Stimulated activated effector memory CD8-positive, alpha-beta T cell treated with anti-CD3 and anti-CD28 coated beads, Interleukin-12 subunit alpha, Interleukin-12 subunit beta, amount 100 ng/mL, for 72 hours (primary cell): ENCODE results near the gene SFMBT2.

Experiments
- ATAC-seq: fragments of 150-1000 bp; cut with Tn5 transposase; 2 replicates; pipeline ENCODE4 v1.10.0; 2021
- DNase-seq, 2 donors: peaks; one replicate each; pipeline ENCODE4 v3.0.0; 2021 to 2022; ENCODE audit warnings: low spot score in 2 of 2
- H3K27ac Mint-ChIP-seq: one replicate; pipeline ENCODE4 v1.8.0; 2022; ENCODE audit warnings: mild to moderate bottlenecking, mixed read lengths
- H3K36me3 Mint-ChIP-seq: one replicate; pipeline ENCODE4 v1.8.0; 2022; ENCODE audit warnings: mild to moderate bottlenecking, mixed read lengths
- H3K4me1 Mint-ChIP-seq: one replicate; pipeline ENCODE4 v1.8.0; 2022; ENCODE audit warnings: mixed read lengths
- H3K4me3 Mint-ChIP-seq: one replicate; pipeline ENCODE4 v1.8.0; 2022; ENCODE audit warnings: mild to moderate bottlenecking, mixed read lengths
- H3K9me3 Mint-ChIP-seq: one replicate; pipeline ENCODE4 v1.8.0; 2022; ENCODE audit warnings: mixed read lengths

SFMBT2 gene

DNA sequence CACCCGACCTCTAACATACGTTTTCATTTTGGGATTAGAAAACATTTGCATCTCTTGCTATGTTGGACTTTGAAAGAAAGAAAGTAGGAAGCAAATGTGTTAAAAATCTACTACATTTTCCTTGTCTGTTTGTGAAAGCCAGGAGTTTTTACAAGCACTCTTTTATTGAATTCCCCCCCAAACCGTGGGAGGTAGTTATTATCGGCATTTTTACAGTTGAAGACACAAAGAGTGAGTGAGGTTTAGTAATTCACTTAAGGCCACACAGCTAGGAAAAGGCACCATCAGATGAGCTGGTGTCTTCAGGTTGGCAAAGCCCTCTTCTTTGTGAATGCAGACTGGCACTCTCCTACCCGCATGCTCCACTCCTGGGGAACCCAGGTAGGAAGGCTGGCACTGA, 23.5 kb upstream of the SFMBT2 start:
- Mint-ChIP-seq H3K4me3 (no peak overlapping the region), H3K27ac (no peak overlapping the region), H3K36me3 (no peaks in the 10 kb centered on the region), H3K9me3 (no peaks in the 10 kb centered on the region), H3K4me1 (no peaks in the 10 kb centered on the region)
- ATAC-seq (no peak), DNase-seq (no peak)

GRCh38 chr10:7433861-7434260, 23.0 kb upstream of the SFMBT2 start:
- ATAC-seq (no peak), DNase-seq (no peak)
- Mint-ChIP-seq H3K27ac (no peak overlapping the region), H3K9me3 (no peaks in the 10 kb centered on the region), H3K4me1 (no peaks in the 10 kb centered on the region), H3K36me3 (no peaks in the 10 kb centered on the region), H3K4me3 (no peak overlapping the region)

GRCh38 chr10:7432884-7433726, 22.3 kb upstream of the SFMBT2 start:
- no peak for ATAC-seq
- Mint-ChIP-seq H3K36me3 (no peaks in the 10 kb centered on the region), H3K4me3 (no peak overlapping the region), H3K27ac (no peak overlapping the region), H3K9me3 (no peaks in the 10 kb centered on the region), H3K4me1 (no peaks in the 10 kb centered on the region)
- no peak for DNase-seq

GRCh38 chr10:7428673-7429350, 18.0 kb upstream of the SFMBT2 start:
- H3K4me1 Mint-ChIP-seq, result peaks cover 10% of the 10 kb centered on the region
- no peak overlapping the region for H3K27ac Mint-ChIP-seq
- no peak overlapping the region for H3K4me3 Mint-ChIP-seq
- H3K9me3 Mint-ChIP-seq, result no peaks in the 10 kb centered on the region
- ATAC-seq (no peak), DNase-seq (no peak)
- no peaks in the 10 kb centered on the region for H3K36me3 Mint-ChIP-seq

DNA sequence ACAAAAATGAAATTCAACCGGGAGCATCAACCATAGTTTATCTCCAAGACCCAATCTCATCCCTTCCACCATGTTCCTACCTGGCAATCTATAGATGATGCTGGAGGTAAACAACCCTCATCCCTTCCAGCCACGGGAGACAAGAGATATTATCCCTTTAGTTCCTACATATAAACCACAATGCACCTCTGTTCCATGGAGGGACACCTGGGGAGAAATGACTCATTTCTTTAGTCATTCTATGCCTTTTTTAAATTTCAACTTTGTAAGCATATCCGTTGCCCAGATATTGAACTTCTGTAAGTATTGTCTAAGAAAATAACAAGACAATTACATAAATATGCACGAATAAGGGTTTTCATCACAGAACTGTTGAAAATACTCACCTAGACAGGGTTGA, 15.5 kb upstream of the SFMBT2 start:
- no peak for ATAC-seq
- no peak overlapping the region for H3K4me3 Mint-ChIP-seq
- H3K36me3 Mint-ChIP-seq, result no peaks in the 10 kb centered on the region
- H3K27ac Mint-ChIP-seq, result no peak overlapping the region
- H3K4me1 Mint-ChIP-seq, result peaks cover 10% of the 10 kb centered on the region
- no peaks in the 10 kb centered on the region for H3K9me3 Mint-ChIP-seq
- DNase-seq, result no peak

GRCh38 chr10:7425691-7426090, 14.9 kb upstream of the SFMBT2 start:
- no peaks in the 10 kb centered on the region for H3K36me3 Mint-ChIP-seq
- no peak for ATAC-seq
- no peak for DNase-seq
- H3K4me3 Mint-ChIP-seq, result no peak overlapping the region
- H3K9me3 Mint-ChIP-seq, result no peaks in the 10 kb centered on the region
- H3K4me1 Mint-ChIP-seq, result peaks cover 10% of the 10 kb centered on the region
- H3K27ac Mint-ChIP-seq, result no peak overlapping the region

GRCh38 chr10:7424919-7425318, 14.1 kb upstream of the SFMBT2 start:
- Mint-ChIP-seq H3K4me1 (peaks cover 10% of the 10 kb centered on the region), H3K4me3 (no peak overlapping the region), H3K9me3 (no peaks in the 10 kb centered on the region), H3K36me3 (no peaks in the 10 kb centered on the region), H3K27ac (no peak overlapping the region)
- no peak for ATAC-seq
- no peak for DNase-seq

DNA sequence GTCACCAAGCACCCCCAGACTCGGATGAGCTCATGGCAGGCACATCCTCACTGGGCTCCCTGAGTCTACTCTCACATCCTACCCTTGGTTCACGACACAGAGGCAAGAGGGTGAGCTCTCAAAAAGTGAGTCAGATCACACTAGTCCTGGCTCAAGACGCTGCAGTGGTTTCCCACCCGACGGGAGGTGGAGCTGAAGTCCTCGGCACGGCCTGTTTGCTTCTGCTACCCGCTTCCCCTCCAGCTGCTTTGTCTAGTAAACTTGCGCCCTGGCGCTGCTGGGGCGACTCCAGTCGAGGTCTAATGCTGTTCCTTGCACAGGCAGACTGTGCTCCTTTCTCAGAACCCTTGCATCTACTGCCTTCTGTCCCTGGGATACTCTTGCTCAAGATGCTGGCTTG, 13.5 kb upstream of the SFMBT2 start:
- peak; percentile 10 to 69 for DNase-seq
- Mint-ChIP-seq H3K36me3 (no peaks in the 10 kb centered on the region), H3K9me3 (no peaks in the 10 kb centered on the region), H3K4me3 (no peak overlapping the region), H3K4me1 (peaks cover 10% of the 10 kb centered on the region), H3K27ac (peak overlapping the region; percentile 51)
- ATAC-seq, result peak; percentile 99

GRCh38 chr10:7423521-7423920, 12.7 kb upstream of the SFMBT2 start:
- H3K27ac Mint-ChIP-seq, result no peak overlapping the region
- DNase-seq (no peak), ATAC-seq (no peak)
- no peak overlapping the region for H3K4me3 Mint-ChIP-seq
- no peaks in the 10 kb centered on the region for H3K36me3 Mint-ChIP-seq
- peaks cover 16% of the 10 kb centered on the region for H3K4me1 Mint-ChIP-seq
- no peaks in the 10 kb centered on the region for H3K9me3 Mint-ChIP-seq

- DNase-seq, result no peak
- no peak for ATAC-seq
- Mint-ChIP-seq H3K4me3 (no peak overlapping the region), H3K4me1 (peaks cover 27% of the 10 kb centered on the region), H3K36me3 (no peaks in the 10 kb centered on the region), H3K9me3 (no peaks in the 10 kb centered on the region), H3K27ac (no peak overlapping the region)
Observed at GRCh38 chr10:7421526-7421925, 10.7 kb upstream of the SFMBT2 start.

GRCh38 chr10:7419998-7420397, 9.2 kb upstream of the SFMBT2 start:
- no peaks in the 10 kb centered on the region for H3K9me3 Mint-ChIP-seq
- no peak overlapping the region for H3K4me3 Mint-ChIP-seq
- H3K4me1 Mint-ChIP-seq, result peaks cover 27% of the 10 kb centered on the region
- no peak overlapping the region for H3K27ac Mint-ChIP-seq
- DNase-seq (no peak), ATAC-seq (no peak)
- H3K36me3 Mint-ChIP-seq, result no peaks in the 10 kb centered on the region

GRCh38 chr10:7417807-7418206, 7.0 kb upstream of the SFMBT2 start:
- H3K4me1 Mint-ChIP-seq, result peaks cover 17% of the 10 kb centered on the region
- H3K4me3 Mint-ChIP-seq, result peak overlapping the region; percentile 33
- H3K36me3 Mint-ChIP-seq, result no peaks in the 10 kb centered on the region
- ATAC-seq (peak; percentile 87), DNase-seq (no peak)
- H3K9me3 Mint-ChIP-seq, result no peaks in the 10 kb centered on the region
- H3K27ac Mint-ChIP-seq, result peak overlapping the region; percentile 26

GRCh38 chr10:7417103-7417623, 6.3 kb upstream of the SFMBT2 start:
- Mint-ChIP-seq H3K4me1 (peaks cover 21% of the 10 kb centered on the region), H3K9me3 (no peaks in the 10 kb centered on the region), H3K4me3 (peak overlapping the region; percentile 33), H3K36me3 (no peaks in the 10 kb centered on the region), H3K27ac (peak overlapping the region; percentile 26)
- ATAC-seq (peak; percentile 48), DNase-seq (no peak)

DNA sequence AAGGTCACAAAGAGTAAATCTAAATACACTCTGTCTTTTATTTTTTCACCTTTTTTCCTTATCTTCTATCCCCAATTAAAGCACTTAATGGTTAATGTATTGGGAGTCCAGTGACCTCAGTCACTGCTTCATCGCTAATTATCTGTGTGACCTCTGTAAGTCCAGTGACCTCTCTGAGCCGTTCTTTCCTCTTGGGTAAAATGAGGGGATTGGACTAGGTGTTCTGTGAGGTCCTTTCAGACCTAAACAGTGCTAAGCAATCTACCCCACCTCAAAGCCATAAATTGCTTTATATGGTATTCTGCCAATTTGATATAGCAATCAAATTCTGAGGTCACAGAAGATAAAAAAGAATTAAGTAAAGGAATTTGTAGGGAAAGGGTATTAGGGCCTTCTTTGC, 3.9 kb upstream of the SFMBT2 start:
- Mint-ChIP-seq H3K4me3 (no peak overlapping the region), H3K36me3 (peaks cover 16% of the 10 kb centered on the region), H3K27ac (no peak overlapping the region), H3K4me1 (peaks cover 34% of the 10 kb centered on the region), H3K9me3 (no peaks in the 10 kb centered on the region)
- ATAC-seq, result no peak
- DNase-seq, result no peak

GRCh38 chr10:7412928-7413282, 2.1 kb upstream of the SFMBT2 start:
- Mint-ChIP-seq H3K4me3 (peak overlapping the region; percentile 97), H3K27ac (no peak overlapping the region), H3K4me1 (peaks cover 36% of the 10 kb centered on the region), H3K9me3 (no peaks in the 10 kb centered on the region), H3K36me3 (peaks cover 29% of the 10 kb centered on the region)
- ATAC-seq, result no peak
- DNase-seq, result peak in 1 of 2 donors; percentile 52
